NCI-H1092 treated with DMSO at 0.1 percent for 48 hours (cell line): ENCODE results near the gene NOL9.

ENCODE experiments used
- DNase-seq: peaks from one replicate; lab custom pipeline; 2025; lab: John Stamatoyannopoulos, UW

NOL9 gene

DNA sequence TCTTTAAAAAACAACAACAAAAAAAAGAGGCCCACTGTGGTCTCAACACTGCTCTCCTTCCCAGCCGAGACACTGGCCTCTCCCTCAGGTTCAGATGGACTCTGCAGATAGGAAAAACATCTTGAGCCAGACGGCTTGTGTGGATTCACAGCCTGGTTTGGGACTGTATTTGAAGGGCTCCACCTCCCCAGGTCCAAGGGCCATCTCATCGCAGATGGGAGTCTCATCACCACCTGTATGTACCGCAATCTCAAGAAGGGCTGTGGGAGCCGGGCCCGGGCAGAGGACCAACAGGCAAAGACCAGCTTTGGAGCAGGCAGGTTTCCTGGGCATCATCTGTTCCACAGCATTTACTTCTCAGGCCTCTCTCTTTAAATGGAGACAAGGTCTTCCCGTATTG lies 35.7 kb upstream of the NOL9 start:
- DNase-seq, result no peak

DNA sequence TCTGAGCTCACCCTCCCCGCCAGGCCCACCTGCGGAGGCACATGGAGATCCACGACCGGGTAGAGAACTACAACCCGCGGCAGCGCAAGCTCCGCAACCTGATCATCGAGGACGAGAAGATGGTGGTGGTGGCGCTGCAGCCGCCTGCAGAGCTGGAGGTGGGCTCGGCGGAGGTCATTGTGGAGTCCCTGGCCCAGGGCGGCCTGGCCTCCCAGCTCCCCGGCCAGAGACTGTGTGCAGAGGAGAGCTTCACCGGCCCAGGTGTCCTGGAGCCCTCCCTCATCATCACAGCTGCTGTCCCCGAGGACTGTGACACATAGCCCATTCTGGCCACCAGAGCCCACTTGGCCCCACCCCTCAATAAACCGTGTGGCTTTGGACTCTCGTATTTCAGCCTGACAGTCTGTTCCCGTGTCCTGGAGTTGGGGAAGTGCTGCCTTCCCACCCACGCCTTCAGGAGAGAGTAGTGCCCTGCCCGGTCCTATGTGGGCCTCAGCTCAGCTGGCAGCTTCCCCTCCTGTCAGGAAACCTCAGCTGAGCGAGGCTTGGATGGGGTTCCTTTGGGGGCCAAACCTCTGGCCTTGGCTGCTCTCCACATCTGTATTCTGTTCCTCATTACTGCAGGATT lies 34.7 kb upstream of the NOL9 start:
- no peak for DNase-seq

- DNase-seq, result no peak
Observed at GRCh38 chr1:6588128-6588892, 34.0 kb upstream of the NOL9 start.

- peak; percentile 94 for DNase-seq
Observed at GRCh38 chr1:6587261-6588005, 33.1 kb upstream of the NOL9 start.

DNA sequence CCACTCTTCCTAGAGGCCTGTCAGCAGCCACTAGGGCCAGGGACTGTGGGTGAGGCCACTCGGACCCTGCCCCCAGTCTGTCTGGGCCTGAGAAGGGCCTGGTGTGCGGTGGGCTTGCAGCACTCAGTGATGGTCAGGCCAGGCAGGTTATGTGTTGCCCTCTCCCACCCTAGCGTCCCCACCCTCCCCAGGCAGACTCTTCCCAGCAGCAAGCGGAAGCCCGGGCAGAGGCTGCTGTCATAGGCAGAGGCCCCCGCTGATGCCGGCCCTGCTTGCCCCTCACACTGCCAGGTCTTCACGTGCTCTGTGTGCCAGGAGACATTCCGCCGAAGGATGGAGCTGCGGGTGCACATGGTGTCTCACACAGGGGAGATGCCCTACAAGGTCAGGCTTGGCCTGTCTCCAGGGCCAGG lies 32.1 kb upstream of the NOL9 start:
- DNase-seq, result no peak

GRCh38 chr1:6585841-6586240 lies 31.5 kb upstream of the NOL9 start:
- DNase-seq, result no peak

DNA sequence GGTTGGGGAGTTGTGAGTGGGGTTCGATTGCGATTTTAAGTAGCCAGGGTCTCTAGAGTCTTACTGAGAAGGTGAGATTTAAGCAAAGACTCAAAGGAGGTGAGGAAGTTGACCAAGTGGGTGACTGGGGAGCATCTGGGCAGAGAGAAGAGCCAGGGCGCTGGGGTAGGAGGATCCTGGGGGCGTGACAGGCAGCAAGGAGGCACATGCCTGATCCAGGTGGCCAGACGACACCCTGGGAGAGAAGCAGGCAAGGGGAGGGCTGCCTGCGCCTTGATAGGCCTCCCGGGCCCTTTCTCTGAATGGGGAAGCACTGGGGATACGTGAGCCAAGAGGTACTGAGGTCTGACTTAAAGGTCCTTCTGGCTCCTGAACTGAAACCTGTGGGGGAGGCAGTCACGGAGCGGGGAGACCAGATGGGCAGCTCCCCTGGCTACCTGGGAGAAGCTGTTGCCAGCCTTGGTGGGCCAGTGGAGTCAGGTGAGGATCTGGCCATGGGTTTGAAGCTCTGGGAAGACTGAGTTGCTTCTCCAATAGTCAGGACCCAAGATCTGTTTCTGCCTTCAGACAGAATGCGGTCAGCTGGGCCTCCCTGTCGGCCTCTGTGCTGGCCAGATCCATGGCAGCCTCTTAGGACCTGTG lies 30.9 kb upstream of the NOL9 start:
- no peak for DNase-seq

- DNase-seq, result no peak
Observed at GRCh38 chr1:6584126-6585080, 30.1 kb upstream of the NOL9 start.

- no peak for DNase-seq
Observed at GRCh38 chr1:6582370-6582769, 28.1 kb upstream of the NOL9 start.

- no peak for DNase-seq
Observed at GRCh38 chr1:6581561-6582305, 27.4 kb upstream of the NOL9 start.

GRCh38 chr1:6580593-6581409 lies 26.5 kb upstream of the NOL9 start:
- DNase-seq, result no peak

DNA sequence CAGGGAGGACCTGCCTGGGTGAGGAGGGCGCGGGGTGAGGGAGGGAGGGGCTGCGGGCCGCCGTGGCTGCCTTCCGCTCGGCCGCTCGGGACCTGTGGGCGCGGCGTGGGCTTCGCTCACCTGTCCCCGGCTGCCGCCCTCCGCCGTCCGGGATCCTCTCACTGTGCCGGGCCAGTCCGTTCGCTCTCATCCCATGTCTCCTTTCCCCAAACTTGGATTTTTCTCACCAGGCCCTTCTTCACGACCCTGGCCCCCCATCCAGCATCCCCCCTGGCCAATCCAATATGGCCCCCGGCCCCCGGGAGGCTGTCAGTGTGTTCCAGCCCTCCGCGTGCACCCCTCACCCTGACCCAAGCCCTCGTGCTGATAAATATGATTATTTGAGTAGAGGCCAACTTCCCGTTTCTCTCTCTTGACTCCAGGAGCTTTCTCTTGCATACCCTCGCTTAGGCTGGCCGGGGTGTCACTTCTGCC lies 25.8 kb upstream of the NOL9 start:
- DNase-seq, result no peak

GRCh38 chr1:6579374-6580118 lies 25.2 kb upstream of the NOL9 start, which contains the start of gene ZBTB48:
TSS of gene ZBTB48 (plus strand) at chr1:6579994. CDS start at chr1:6580610, 616 bp downstream.
- peak; percentile 100 for DNase-seq

DNA sequence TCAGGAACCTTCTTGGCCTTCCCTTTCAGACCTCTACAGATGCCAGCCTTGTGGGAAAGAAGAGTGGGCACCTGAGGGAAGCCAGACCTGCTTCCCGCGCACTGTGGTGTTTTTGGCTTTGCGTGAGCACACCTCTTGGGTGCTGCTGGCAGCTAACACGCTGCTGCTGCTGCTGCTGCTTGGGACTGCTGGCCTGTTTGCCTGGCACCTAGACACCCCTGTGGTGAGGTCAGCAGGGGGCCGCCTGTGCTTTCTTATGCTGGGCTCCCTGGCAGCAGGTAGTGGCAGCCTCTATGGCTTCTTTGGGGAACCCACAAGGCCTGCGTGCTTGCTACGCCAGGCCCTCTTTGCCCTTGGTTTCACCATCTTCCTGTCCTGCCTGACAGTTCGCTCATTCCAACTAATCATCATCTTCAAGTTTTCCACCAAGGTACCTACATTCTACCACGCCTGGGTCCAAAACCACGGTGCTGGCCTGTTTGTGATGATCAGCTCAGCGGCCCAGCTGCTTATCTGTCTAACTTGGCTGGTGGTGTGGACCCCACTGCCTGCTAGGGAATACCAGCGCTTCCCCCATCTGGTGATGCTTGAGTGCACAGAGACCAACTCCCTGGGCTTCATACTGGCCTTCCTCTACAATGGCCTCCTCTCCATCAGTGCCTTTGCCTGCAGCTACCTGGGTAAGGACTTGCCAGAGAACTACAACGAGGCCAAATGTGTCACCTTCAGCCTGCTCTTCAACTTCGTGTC lies 24.5 kb upstream of the NOL9 start:
- no peak for DNase-seq

GRCh38 chr1:6577831-6578525 lies 23.7 kb upstream of the NOL9 start:
- DNase-seq, result no peak

DNA sequence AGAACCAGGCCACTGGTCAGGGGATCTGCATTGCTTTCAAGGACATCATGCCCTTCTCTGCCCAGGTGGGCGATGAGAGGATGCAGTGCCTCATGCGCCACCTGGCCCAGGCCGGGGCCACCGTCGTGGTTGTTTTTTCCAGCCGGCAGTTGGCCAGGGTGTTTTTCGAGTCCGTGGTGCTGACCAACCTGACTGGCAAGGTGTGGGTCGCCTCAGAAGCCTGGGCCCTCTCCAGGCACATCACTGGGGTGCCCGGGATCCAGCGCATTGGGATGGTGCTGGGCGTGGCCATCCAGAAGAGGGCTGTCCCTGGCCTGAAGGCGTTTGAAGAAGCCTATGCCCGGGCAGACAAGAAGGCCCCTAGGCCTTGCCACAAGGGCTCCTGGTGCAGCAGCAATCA lies 20.5 kb upstream of the NOL9 start:
- DNase-seq, result no peak

DNA sequence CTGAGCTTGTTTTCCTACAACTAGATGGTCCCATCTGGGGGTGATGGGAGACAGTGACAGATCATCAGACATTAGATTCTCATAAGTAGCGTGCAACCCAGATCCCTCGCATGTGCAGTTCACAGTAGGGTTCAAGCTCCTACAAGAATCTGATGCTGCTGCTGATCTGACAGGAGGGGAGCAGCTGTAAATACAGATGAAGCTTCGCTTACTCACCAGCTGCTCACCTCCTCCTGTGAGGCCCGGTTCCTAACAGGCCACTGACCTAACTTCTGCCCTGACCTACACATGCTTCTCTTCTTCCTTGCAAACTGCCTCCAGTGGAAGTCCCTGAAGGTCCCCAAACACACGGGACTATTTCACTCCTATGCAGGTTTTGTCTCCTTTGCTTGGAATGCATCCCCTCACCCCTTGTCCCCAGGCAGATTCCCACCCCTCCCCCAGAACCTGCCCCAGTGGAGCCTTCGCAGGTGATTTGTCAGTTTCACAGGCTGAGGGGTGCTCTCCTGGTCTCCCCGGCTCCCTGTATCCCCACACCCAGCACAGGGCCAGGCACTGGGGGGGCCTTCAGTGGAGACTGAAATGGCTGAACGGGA lies 19.8 kb upstream of the NOL9 start:
- DNase-seq, result no peak
